ENCODE measurements around the gene INTS6.

DNA sequence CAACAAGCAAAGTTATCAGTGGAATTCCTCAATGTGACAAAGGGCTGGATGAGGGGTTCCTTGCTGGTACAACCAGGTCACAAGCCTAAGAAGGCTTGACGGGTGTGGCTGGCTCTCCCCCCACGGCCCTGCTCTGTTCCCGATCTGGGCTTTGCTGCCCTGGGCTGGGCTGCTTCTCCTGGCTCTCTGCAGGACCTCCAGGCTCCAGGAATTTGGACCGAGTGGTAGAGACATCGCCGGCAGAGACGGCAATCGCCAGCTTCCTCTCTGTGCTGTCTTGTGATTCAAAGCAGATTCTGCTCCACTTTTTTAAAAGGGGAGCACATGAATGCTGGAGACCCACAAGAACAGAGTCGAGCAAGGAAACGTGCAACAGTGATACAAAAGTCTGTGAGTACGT lies 113.5 kb downstream of the INTS6 start, which contains the start of gene SERPINE3:
- no peak for TF ChIP-seq SMC3 (IDR thresholded peaks at IDR 0.05; ENCODE audit: low read depth, low read length)
- no peak for TF ChIP-seq CTCF (conservative IDR thresholded peaks at IDR 0.05; ENCODE audit: low read depth, low read length)
- no peak for TF ChIP-seq CEBPB (IDR thresholded peaks at IDR 0.05; ENCODE audit: low read depth, low read length)
- TF ChIP-seq POLR2A (IDR thresholded peaks at IDR 0.05; ENCODE audit: low read depth, low read length), result no peak
- TF ChIP-seq RAD21 (IDR thresholded peaks at IDR 0.05; ENCODE audit: low read length), result no peak
- no peak for TF ChIP-seq RFX5 (IDR thresholded peaks at IDR 0.05; ENCODE audit: low read depth, low read length)
- no peak for TF ChIP-seq CHD1 (IDR thresholded peaks at IDR 0.05; ENCODE audit: low read depth, low read length)
